B cell (primary cell): ENCODE data around the gene ASTN2. TPM values are rescaled to one million over a fixed set of nuclear protein-coding genes. Genes with fewer than 3 reads are reported as not detected.

ENCODE experiments used
- ATAC-seq: fragments of 200-7000 bp; cut with Tn5 transposase; one replicate; pipeline ENCODE4 v1.10.0; 2021; ENCODE audit warnings: low read depth, mild to moderate bottlenecking, moderate number of reproducible peaks, moderate library complexity
- CTCF ChIA-PET: fragments of 350-600 bp; sonication (Branson Sonifier 250); formaldehyde crosslinking; loops from one replicate; lab custom pipeline; 2021; ENCODE audit warnings: antibody characterized with exemption, inconsistent platforms; lab: Charles Lee
- POLR2A ChIA-PET: fragments of 350-600 bp; sonication (Branson Sonifier 250); formaldehyde crosslinking; loops from one replicate; lab custom pipeline; 2021; ENCODE audit warnings: antibody characterized with exemption; lab: Charles Lee
- DNase-seq: peaks from one replicate; pipeline ENCODE4 v3.0.0; 2013
- H2AFZ ChIP-seq: 2 replicates; pipeline ENCODE4 v1.6.1; 2012; ENCODE audit warnings: mild to moderate bottlenecking, low read depth, low read length; ENCODE audit not compliant: insufficient read depth, poor library complexity, severe bottlenecking
- H3K27ac ChIP-seq, 2 donors: 1 replicate in 1 of 2; 2 replicates in 1 of 2; pipeline ENCODE4 v1.5.1; 2012 to 2013; ENCODE audit warnings: low read length in 2 of 2, mild to moderate bottlenecking in 2 of 2, moderate library complexity in 1 of 2
- H3K27me3 ChIP-seq, 4 experiments: fragments of 200-600 bp in 1 of 4; sonication (generic) in 1 of 4; replicated peaks in 1 of 4; 1 replicate in 2 of 4; 2 replicates in 2 of 4; pipeline versions ENCODE4 v1.6.1 to v1.7.0; 2013 to 2016; ENCODE audit warnings: low read length in 3 of 4, mild to moderate bottlenecking in 2 of 4, mixed read lengths in 1 of 4, moderate library complexity in 1 of 4; ENCODE audit not compliant: insufficient read depth in 4 of 4, control insufficient read depth in 3 of 4; ENCODE audit errors: control extremely low read depth in 1 of 4
- H3K36me3 ChIP-seq, 2 experiments: replicated peaks in 1 of 2; 1 replicate in 1 of 2; 2 replicates in 1 of 2; pipeline versions ENCODE4 v1.6.1 to v1.7.1; 2013; ENCODE audit warnings: low read length in 1 of 2; ENCODE audit not compliant: insufficient read depth in 2 of 2, control insufficient read depth in 1 of 2; ENCODE audit errors: control extremely low read depth in 1 of 2, extremely low read depth in 1 of 2
- H3K4me1 ChIP-seq, 2 donors: fragments of 200-600 bp in 1 of 2; sonication (generic) in 1 of 2; 1 replicate in 1 of 2; 2 replicates in 1 of 2; pipeline versions ENCODE4 v1.5.1 to v1.6.1; 2013 to 2017; ENCODE audit warnings: low read length in 2 of 2; ENCODE audit not compliant: control insufficient read depth in 2 of 2, insufficient read depth in 2 of 2
- H3K4me2 ChIP-seq: replicated peaks from 2 replicates; pipeline ENCODE3; 2012; ENCODE audit warnings: mild to moderate bottlenecking, low read depth, low read length; ENCODE audit not compliant: poor library complexity, severe bottlenecking
- H3K4me3 ChIP-seq, 5 experiments: fragments of 200-600 bp in 1 of 5; sonication (generic) in 1 of 5; 1 replicate in 3 of 5; 2 replicates in 2 of 5; pipeline versions ENCODE4 v1.5.1 to v1.7.0; 2011 to 2016; ENCODE audit warnings: low read length in 4 of 5, mild to moderate bottlenecking in 4 of 5, low read depth in 2 of 5, control low read depth in 1 of 5, moderate library complexity in 1 of 5; ENCODE audit not compliant: insufficient read depth in 1 of 5; ENCODE audit errors: control extremely low read depth in 1 of 5, extremely low read depth in 1 of 5
- H3K79me2 ChIP-seq: fragments of 200-600 bp; sonication (generic); one replicate; pipeline ENCODE4 v1.6.0; 2016; ENCODE audit warnings: low read length; ENCODE audit not compliant: control insufficient read depth, insufficient read depth
- H3K9ac ChIP-seq: fragments of 200-600 bp; sonication (generic); 2 replicates; pipeline ENCODE4 v1.6.1; 2017; ENCODE audit warnings: mild to moderate bottlenecking, low read length, moderate library complexity
- H3K9me3 ChIP-seq, 3 donors: one replicate each; pipeline versions ENCODE4 v1.6.1 to v1.7.1; 2013; ENCODE audit warnings: low read length in 2 of 3; ENCODE audit not compliant: control insufficient read depth in 2 of 3, insufficient read depth in 1 of 3; ENCODE audit errors: control extremely low read depth in 1 of 3
- H4K20me1 ChIP-seq: 2 replicates; pipeline ENCODE4 v1.6.0; 2012; ENCODE audit warnings: mild to moderate bottlenecking, low read length; ENCODE audit not compliant: insufficient read depth, control insufficient read depth, poor library complexity, severe bottlenecking
- H3K27ac Mint-ChIP-seq: one replicate; pipeline ENCODE4 v1.8.0; 2021; ENCODE audit warnings: mixed read lengths
- H3K27me3 Mint-ChIP-seq: one replicate; pipeline ENCODE4 v1.8.0; 2021; ENCODE audit warnings: mixed read lengths
- H3K4me1 Mint-ChIP-seq: one replicate; pipeline ENCODE4 v1.8.0; 2021; ENCODE audit warnings: mixed read lengths
- H3K4me3 Mint-ChIP-seq: one replicate; pipeline ENCODE4 v1.8.0; 2021; ENCODE audit warnings: mixed read lengths
- H3K9me3 Mint-ChIP-seq: one replicate; pipeline ENCODE4 v1.8.0; 2022; ENCODE audit warnings: mixed read lengths; ENCODE audit not compliant: insufficient read depth
- CTCF ChIP-seq: fragments of 200-600 bp; IDR thresholded peaks from one replicate; pipeline ENCODE4 v1.8.0; 2022; ENCODE audit warnings: antibody characterized with exemption, mild to moderate bottlenecking
- EZH2 ChIP-seq: IDR thresholded peaks from 2 replicates; pipeline ENCODE4 v1.6.1; 2012; ENCODE audit warnings: borderline replicate concordance, low read depth, mild to moderate bottlenecking, moderate library complexity, low read length; ENCODE audit not compliant: insufficient read depth, poor library complexity, severe bottlenecking
- WGBS: methylation state at CpG from one replicate; pipeline ENCODE4 v1.1.5; 2013; ENCODE audit warnings: missing lambda C conversion rate; ENCODE audit not compliant: insufficient coverage; 5-methylcytosine and 5-hydroxymethylcytosine counted together
- intact Hi-C: fragments of 100-400 bp; cut with micrococcal nuclease; formaldehyde crosslinking; loops from one replicate; pipeline ENCODE4 v1.10.0; 2022
- polyA plus RNA-seq: library from polyadenylated mRNA; depleted of rRNA; stranded (reverse); fragments of >200 nt; gene quantifications from 2 replicates; pipeline ENCODE4 v1.2.3, GENCODE V29; 2012
- total RNA-seq, 2 donors: library from RNA; stranded (reverse); fragments of 120-200 nt in 1 of 2; gene quantifications; 1 replicate in 1 of 2; 2 replicates in 1 of 2; pipeline versions ENCODE4 v1.2.3 to v1.2.4, GENCODE V29; 2013 to 2022

The ASTN2 gene
- total and polyA plus RNA-seq, 2 donors (not counting 1 experiment from before 2014, with no cell fraction given) = 1.2 to 3.6 TPM

GRCh38 chr9:116654059-116654355 is 760.9 kb downstream of the ASTN2 start:
- POLR2A ChIA-PET = no interaction called here

GRCh38 chr9:116653348-116654058 is 761.4 kb downstream of the ASTN2 start:
- Mint-ChIP-seq H3K27ac (no peak overlapping the region), H3K9me3 (no peaks in the 10 kb centered on the region), H3K4me1 (no peaks in the 10 kb centered on the region), H3K4me3 (no peak overlapping the region), H3K27me3 (no peaks in the 10 kb centered on the region)
- no peak for DNase-seq
- Histone ChIP-seq H3K9ac (no peak overlapping the region), H3K4me1 (no peaks in the 10 kb centered on the region), H3K79me2 (no peaks in the 10 kb centered on the region), H3K9me3 (no peaks in the 10 kb centered on the region), H4K20me1 (no peaks in the 10 kb centered on the region), H2AFZ (no peak overlapping the region), H3K27me3 (no peaks in the 10 kb centered on the region), H3K4me3 (no peak overlapping the region), H3K4me2 (no peak overlapping the region), H3K36me3 (no peaks in the 10 kb centered on the region), H3K27ac (no peak overlapping the region)
- ChIA-PET CTCF (no interaction called here), POLR2A (no interaction called here)
- 86% methylated on average over 1 of the region's 7 CpGs for WGBS
- ATAC-seq = no peak
- TF ChIP-seq CTCF = no peak
- TF ChIP-seq EZH2 = no peak
- intact Hi-C loops = no loop called here

More at GRCh38 chr9:116654059-116654355, 760.9 kb downstream of the ASTN2 start:
- no peaks in the 10 kb centered on the region for H4K20me1 ChIP-seq
- no peaks in the 10 kb centered on the region for H3K36me3 ChIP-seq
- H3K79me2 ChIP-seq = no peaks in the 10 kb centered on the region
- CTCF ChIA-PET = no interaction called here
- H3K27me3 ChIP-seq = no peaks in the 10 kb centered on the region
- intact Hi-C loops = no loop called here
- ATAC-seq (no peak), DNase-seq (no peak)
- Mint-ChIP-seq H3K4me1 (no peaks in the 10 kb centered on the region), H3K9me3 (no peaks in the 10 kb centered on the region), H3K27ac (no peak overlapping the region), H3K4me3 (no peak overlapping the region), H3K27me3 (no peaks in the 10 kb centered on the region)
- H3K27ac ChIP-seq = no peak overlapping the region
- H3K4me1 ChIP-seq = no peaks in the 10 kb centered on the region
- H3K9me3 ChIP-seq = no peaks in the 10 kb centered on the region
- H3K9ac ChIP-seq = no peak overlapping the region
- TF ChIP-seq EZH2 (no peak), CTCF (no peak)
- no peak overlapping the region for H3K4me3 ChIP-seq
- H3K4me2 ChIP-seq = no peak overlapping the region
- WGBS = 88% methylated on average over 2 of the region's 3 CpGs
- H2AFZ ChIP-seq = no peak overlapping the region
